ENCODE measurements around the gene LAGE3.

LAGE3 gene

GRCh38 chrX:154485150-154486051 lies 6.3 kb upstream of the LAGE3 start (continued):
- TF ChIP-seq ZNF626 (tag by site-specific recombination; IDR thresholded peaks at IDR 0.05) (no peak), ZNF670 (tag by site-specific recombination; IDR thresholded peaks at IDR 0.05; ENCODE audit: low read depth) (no peak), GLI4 (tag by site-specific recombination; IDR thresholded peaks at IDR 0.05) (no peak), ZNF777 (tag by site-specific recombination; IDR thresholded peaks at IDR 0.05; ENCODE audit: borderline replicate concordance) (no peak), SP7 (tag by site-specific recombination; IDR thresholded peaks at IDR 0.05) (peak; percentile 38; the same call in 1 of the 2 replicates), KLF1 (tag by site-specific recombination; IDR thresholded peaks at IDR 0.05) (no peak), ZBTB20 (tag by site-specific recombination; IDR thresholded peaks at IDR 0.05) (no peak), GLIS2 (tag by site-specific recombination; IDR thresholded peaks at IDR 0.05) (0 out of 2 replicates have a peak, but pooled peaks have one; percentile 39), PRDM10 (tag by site-specific recombination; IDR thresholded peaks at IDR 0.05) (no peak), ZNF292 (tag by site-specific recombination; IDR thresholded peaks at IDR 0.05; ENCODE audit: borderline replicate concordance, low read depth) (no peak), GLI2 (tag by site-specific recombination; IDR thresholded peaks at IDR 0.05; ENCODE audit: borderline replicate concordance, low read depth) (no peak), ZNF433 (tag by site-specific recombination; IDR thresholded peaks at IDR 0.05; ENCODE audit: low read depth) (no peak), ZNF571 (tag by site-specific recombination; IDR thresholded peaks at IDR 0.05) (no peak), ZNF677 (tag by site-specific recombination; IDR thresholded peaks at IDR 0.05) (no peak), ZNF2 (tag by site-specific recombination; IDR thresholded peaks at IDR 0.05) (no peak), ZNF544 (tag by site-specific recombination; IDR thresholded peaks at IDR 0.05) (no peak), ZNF37A (tag by site-specific recombination; IDR thresholded peaks at IDR 0.05) (no peak), ZNF776 (tag by site-specific recombination; IDR thresholded peaks at IDR 0.05; ENCODE audit: borderline replicate concordance) (no peak), ZNF510 (tag by site-specific recombination; IDR thresholded peaks at IDR 0.05; ENCODE audit: insufficient replicate concordance) (no peak), ZNF223 (tag by site-specific recombination; IDR thresholded peaks at IDR 0.05) (no peak), SP3 (tag by site-specific recombination; IDR thresholded peaks at IDR 0.05) (no peak), ZNF701 (tag by site-specific recombination; IDR thresholded peaks at IDR 0.05) (no peak), BCL11B (tag by site-specific recombination; IDR thresholded peaks at IDR 0.05; ENCODE audit: low read depth) (no peak), ZNF366 (tag by site-specific recombination; conservative IDR thresholded peaks at IDR 0.05) (no peak)
- TF ChIP-seq, protein P1, sequence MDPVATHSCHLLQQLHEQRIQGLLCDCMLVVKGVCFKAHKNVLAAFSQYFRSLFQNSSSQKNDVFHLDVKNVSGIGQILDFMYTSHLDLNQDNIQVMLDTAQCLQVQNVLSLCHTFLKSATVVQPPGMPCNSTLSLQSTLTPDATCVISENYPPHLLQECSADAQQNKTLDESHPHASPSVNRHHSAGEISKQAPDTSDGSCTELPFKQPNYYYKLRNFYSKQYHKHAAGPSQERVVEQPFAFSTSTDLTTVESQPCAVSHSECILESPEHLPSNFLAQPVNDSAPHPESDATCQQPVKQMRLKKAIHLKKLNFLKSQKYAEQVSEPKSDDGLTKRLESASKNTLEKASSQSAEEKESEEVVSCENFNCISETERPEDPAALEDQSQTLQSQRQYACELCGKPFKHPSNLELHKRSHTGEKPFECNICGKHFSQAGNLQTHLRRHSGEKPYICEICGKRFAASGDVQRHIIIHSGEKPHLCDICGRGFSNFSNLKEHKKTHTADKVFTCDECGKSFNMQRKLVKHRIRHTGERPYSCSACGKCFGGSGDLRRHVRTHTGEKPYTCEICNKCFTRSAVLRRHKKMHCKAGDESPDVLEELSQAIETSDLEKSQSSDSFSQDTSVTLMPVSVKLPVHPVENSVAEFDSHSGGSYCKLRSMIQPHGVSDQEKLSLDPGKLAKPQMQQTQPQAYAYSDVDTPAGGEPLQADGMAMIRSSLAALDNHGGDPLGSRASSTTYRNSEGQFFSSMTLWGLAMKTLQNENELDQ (tag by site-specific recombination; IDR thresholded peaks at IDR 0.05; ENCODE audit: low read depth): no peak
- TF ChIP-seq, protein P2, sequence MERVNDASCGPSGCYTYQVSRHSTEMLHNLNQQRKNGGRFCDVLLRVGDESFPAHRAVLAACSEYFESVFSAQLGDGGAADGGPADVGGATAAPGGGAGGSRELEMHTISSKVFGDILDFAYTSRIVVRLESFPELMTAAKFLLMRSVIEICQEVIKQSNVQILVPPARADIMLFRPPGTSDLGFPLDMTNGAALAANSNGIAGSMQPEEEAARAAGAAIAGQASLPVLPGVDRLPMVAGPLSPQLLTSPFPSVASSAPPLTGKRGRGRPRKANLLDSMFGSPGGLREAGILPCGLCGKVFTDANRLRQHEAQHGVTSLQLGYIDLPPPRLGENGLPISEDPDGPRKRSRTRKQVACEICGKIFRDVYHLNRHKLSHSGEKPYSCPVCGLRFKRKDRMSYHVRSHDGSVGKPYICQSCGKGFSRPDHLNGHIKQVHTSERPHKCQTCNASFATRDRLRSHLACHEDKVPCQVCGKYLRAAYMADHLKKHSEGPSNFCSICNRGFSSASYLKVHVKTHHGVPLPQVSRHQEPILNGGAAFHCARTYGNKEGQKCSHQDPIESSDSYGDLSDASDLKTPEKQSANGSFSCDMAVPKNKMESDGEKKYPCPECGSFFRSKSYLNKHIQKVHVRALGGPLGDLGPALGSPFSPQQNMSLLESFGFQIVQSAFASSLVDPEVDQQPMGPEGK (tag by site-specific recombination; IDR thresholded peaks at IDR 0.05): peak; percentile 20; the same call in 1 of the 2 replicates
- TF ChIP-seq, protein P3, sequence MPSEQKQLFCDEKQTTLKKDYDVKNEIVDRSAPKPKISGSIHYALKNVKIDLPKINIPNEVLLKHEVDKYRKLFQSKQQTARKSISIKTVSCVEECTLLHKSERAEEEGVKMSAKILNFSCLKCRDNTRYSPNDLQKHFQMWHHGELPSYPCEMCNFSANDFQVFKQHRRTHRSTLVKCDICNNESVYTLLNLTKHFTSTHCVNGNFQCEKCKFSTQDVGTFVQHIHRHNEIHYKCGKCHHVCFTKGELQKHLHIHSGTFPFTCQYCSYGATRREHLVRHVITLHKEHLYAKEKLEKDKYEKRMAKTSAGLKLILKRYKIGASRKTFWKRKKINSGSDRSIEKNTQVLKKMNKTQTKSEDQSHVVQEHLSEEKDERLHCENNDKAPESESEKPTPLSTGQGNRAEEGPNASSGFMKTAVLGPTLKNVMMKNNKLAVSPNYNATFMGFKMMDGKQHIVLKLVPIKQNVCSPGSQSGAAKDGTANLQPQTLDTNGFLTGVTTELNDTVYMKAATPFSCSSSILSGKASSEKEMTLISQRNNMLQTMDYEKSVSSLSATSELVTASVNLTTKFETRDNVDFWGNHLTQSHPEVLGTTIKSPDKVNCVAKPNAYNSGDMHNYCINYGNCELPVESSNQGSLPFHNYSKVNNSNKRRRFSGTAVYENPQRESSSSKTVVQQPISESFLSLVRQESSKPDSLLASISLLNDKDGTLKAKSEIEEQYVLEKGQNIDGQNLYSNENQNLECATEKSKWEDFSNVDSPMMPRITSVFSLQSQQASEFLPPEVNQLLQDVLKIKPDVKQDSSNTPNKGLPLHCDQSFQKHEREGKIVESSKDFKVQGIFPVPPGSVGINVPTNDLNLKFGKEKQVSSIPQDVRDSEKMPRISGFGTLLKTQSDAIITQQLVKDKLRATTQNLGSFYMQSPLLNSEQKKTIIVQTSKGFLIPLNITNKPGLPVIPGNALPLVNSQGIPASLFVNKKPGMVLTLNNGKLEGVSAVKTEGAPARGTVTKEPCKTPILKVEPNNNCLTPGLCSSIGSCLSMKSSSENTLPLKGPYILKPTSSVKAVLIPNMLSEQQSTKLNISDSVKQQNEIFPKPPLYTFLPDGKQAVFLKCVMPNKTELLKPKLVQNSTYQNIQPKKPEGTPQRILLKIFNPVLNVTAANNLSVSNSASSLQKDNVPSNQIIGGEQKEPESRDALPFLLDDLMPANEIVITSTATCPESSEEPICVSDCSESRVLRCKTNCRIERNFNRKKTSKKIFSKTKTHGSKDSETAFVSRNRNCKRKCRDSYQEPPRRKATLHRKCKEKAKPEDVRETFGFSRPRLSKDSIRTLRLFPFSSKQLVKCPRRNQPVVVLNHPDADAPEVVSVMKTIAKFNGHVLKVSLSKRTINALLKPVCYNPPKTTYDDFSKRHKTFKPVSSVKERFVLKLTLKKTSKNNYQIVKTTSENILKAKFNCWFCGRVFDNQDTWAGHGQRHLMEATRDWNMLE (tag by site-specific recombination; conservative IDR thresholded peaks at IDR 0.05; ENCODE audit: low read depth): no peak

Measured in HEK293 (cell line).